Midbrain (tissue), 1 donor: Measurements from ENCODE around the gene KCND3.

Source experiments
- DNase-seq: peaks from one replicate; lab custom pipeline; 2025; lab: John Stamatoyannopoulos, UW

KCND3 gene

DNA sequence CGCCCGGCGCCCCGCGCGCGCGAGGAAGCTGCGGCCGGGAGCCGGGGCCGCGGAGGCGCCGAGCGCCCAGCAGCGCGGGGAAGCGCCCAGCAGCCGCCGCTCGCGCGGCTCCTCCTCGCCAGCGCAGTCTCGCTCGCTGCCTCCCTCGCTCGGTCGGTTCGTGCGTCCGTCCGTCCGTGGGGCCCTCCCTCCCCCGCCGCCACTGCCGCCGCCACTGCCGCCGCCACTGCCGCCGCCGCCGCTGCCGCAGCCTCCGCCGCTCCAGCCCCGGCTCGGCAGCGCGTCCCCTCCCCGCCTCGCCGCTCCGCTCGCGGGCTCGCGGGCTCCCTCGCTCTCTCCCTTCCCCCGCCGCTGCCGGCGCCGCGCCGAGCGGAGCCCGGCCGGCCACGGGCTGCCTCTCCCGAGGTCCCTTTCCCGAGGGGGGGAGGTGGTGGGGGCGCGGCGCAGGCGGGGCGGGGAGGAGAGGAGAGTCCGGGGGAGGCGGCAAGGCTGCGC lies at the start of gene KCND3:
KCND3 (minus strand) TSS at position 138 of the 495 bp plus-strand sequence.
- peak; percentile 50 for DNase-seq

GRCh38 chr1:112034277-112034676 lies 44.8 kb upstream of the KCND3 start:
- DNase-seq: no peak

GRCh38 chr1:112033439-112034120 lies 44.1 kb upstream of the KCND3 start:
- DNase-seq: no peak

GRCh38 chr1:112030157-112030556 lies 40.7 kb upstream of the KCND3 start:
- no peak for DNase-seq

- no peak for DNase-seq
Observed at GRCh38 chr1:112027696-112028095, 38.2 kb upstream of the KCND3 start.

GRCh38 chr1:112026501-112026900 lies 37.0 kb upstream of the KCND3 start:
- no peak for DNase-seq

- no peak for DNase-seq
Observed at GRCh38 chr1:112026016-112026415, 36.5 kb upstream of the KCND3 start.

- no peak for DNase-seq
Observed at GRCh38 chr1:112021263-112021662, 31.8 kb upstream of the KCND3 start.

DNA sequence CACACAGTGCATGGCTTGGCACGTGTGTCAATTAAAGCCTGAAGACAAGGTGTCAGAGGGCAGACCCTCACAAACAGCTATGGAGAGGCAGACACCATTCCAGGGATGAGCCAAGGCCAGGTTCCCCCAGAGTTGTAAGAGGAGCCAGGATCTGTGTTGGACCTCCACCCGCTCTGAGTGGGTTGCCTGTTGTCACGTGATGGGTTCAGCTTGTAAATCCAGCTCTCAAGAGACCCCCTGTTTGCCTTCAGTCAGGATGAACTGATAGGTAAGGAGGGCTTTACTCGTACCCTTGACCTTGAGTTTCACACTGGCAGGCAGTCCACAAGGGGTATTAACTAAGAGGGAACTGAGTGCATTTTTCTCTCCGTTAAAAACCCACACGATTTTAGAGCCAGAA lies 27.7 kb upstream of the KCND3 start:
- DNase-seq: no peak

DNA sequence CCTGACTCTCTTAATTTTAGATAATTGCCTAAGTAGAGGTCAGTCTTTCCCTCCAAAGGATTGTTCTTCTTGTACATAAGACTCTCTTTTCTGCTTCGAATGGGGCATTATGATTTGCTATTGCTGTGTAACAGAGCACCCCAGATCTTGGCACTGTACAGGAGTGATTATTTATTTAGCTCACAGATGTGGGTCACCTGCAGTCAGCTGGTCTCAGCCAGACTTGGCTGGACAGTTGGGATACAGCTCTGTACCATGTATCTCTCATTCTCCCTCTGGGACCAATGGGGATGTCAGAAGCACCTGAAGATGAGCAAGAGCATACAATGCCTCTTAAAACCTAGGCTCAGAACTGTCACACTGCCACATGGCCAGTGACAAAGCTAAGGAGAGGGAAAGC lies 23.4 kb upstream of the KCND3 start:
- no peak for DNase-seq

DNA sequence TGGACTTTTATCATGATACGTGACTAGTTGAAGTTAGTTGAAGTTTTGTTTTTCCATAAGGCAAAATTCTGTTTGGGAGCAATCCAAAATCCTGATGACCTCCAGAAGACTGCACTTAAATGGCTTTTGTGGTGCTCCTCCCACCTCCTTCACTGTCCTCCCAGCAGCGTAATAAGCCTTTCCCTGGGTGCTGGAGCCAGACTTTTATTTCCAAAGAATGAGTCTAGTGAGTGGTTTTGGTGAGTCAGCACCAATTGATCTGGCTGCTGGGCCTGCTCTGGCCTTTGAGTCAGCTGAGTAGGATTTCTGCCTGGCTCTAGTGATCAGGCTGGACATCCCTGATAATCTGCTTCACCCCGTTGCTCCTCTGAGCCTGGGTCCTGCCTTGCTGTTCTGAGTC lies 21.7 kb upstream of the KCND3 start:
- DNase-seq: no peak

DNA sequence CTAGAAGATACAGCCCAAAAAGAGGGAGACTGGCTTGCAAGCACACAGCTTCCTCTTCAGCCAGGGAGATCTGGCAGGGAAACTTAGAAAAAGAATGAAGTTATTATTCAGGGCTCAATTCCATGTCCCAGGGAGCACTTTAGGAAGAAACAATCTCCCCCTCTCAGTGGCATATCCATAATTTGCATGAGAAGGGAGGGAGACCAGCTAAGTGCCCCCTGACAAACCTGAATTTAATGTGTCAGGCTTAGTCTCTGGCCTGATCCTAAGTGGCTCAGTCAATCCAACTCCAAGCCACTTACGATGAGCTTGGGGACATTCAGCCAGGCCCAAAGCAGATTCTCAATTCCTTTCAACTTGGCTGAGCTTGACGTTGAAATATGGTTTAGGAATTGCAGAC lies 17.7 kb upstream of the KCND3 start:
- DNase-seq: no peak

- DNase-seq: no peak
Observed at GRCh38 chr1:112006416-112007025, 17.1 kb upstream of the KCND3 start.

DNA sequence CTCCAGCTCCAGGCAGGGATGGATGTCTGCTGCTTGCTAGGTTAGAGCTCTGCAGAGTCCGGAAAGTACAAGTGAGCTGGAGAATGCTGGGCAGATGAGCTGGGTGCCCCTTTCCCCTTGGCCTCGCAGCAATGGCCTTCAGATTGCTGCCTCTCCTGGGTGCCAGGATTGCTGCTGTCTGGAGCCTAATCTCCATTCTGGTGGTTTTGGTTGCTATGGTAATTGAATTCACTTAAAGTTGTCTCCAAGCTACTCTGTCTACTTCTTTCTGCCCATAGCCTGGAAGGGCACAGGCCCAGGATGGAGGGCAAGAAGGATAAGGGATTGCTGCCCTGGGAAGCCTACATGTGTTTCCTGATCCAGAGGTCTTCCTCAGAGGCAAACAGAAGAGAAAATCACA lies 14.6 kb upstream of the KCND3 start:
- no peak for DNase-seq

DNA sequence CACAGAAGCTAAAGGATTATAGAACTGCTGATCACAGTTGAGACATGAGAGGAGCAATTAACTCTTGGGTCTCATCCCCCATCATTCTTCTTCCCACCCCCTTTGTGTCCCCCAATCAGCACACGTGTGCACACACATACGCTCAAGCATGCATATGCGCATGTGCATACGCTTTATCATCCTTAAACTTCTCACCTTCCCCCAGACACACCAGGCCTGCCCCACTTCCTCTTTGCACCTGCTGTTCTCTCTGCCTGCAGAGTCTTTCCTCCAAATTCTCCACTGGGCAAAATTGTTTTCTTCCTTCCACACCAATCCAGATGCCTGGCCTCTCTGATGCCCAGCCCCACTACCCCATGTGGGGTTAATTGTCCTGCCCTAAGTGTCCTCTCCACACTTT lies 13.0 kb upstream of the KCND3 start:
- no peak for DNase-seq

DNA sequence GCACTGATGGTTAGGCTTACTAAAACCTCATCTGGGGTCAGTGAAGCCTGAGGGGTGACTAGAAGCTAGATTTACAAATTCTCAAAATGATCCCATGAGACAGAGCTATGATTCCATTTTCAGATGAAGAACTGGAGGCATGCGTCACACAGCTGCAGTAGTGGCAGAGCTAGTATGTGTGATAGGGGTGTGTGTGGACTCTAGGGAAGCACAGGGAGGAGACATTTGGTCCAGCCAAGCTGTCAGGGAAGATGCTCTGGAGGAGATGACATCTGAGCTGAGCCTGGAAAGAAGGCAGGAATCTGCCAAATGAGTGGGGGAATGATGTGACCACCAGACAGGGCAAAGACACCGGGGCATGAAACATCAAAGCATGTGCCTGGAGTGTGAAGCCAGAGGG lies 12.0 kb upstream of the KCND3 start:
- no peak for DNase-seq

DNA sequence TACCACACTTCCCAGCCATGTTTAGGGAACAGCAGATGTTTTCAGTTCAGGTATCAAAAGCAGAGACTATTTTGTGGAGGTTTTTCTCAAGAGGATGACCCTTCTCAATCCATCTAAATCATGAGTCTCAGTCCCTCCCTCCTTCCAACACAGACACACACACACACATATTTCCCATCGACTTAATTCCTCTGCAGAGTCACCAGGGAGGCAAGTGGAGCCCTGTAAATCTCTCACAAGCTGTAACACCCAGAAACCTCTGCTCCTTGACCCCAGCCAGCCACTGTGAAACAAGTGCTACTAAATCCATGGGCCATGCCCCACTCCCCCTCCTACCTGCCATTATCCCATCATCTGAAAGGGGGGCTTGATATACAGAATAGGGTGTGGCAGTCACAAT lies 10.6 kb upstream of the KCND3 start:
- DNase-seq: no peak

GRCh38 chr1:111998332-111998731 lies 8.9 kb upstream of the KCND3 start:
- no peak for DNase-seq

- DNase-seq: peak; percentile 15
Observed at GRCh38 chr1:111992476-111992875, 3.0 kb upstream of the KCND3 start.

GRCh38 chr1:111990878-111991718 lies 1.6 kb upstream of the KCND3 start:
- peak; percentile 56 for DNase-seq

GRCh38 chr1:111990026-111990877 lies 784 bp upstream of the KCND3 start:
- peak; percentile 39 for DNase-seq
